ENCODE results near the gene KCNJ11.

DNA sequence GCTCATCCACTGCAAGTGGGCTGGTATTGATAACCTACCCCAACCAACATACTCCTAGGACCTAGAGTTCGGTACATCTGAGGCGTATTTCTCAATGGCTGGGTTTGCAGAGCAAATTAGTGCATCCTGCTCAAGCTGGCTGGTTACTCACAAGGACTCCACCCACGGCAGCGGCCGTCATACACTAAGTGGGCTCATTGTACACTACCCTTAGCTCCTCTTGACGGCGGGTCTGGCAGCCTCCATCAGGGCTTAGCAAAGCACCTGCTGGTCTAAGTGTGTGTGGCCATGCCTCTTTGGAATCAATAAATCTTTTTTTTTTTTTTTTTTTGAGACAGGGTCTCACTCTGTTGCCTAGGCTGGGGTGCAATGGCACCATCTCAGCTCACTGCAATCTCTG is 20.2 kb upstream of the KCNJ11 start:
- TF ChIP-seq YY1 (IDR thresholded peaks at IDR 0.05; ENCODE audit: insufficient read depth, insufficient read length): no peak
- no peak for TF ChIP-seq SUZ12 (IDR thresholded peaks at IDR 0.05; ENCODE audit: extremely low read depth, insufficient read depth, insufficient read length)
